K562 (cell line): ENCODE results near the gene EZH2. TPM values are rescaled to one million over a fixed set of nuclear protein-coding genes. Genes with fewer than 3 reads are reported as not detected.

Experiments
- ARID2 ChIP-seq: fragments of 450-650 bp; IDR thresholded peaks from 2 replicates; pipeline ENCODE4 v1.6.1; 2017; ENCODE audit warnings: antibody characterized with exemption, mild to moderate bottlenecking
- CREB1 ChIP-seq, 2 experiments: sonication (generic) in 1 of 2; formaldehyde crosslinking in 1 of 2; IDR thresholded peaks; 2 replicates each; pipeline versions ENCODE4 v1.6.1 to v1.8.0; 2012 to 2022; ENCODE audit warnings: inconsistent platforms in 1 of 2, mild to moderate bottlenecking in 1 of 2, missing genetic modification reagents in 1 of 2, moderate library complexity in 1 of 2
- DMBX1 ChIP-seq: fragments of 250-450 bp; sonication (Bioruptor Pico); IDR thresholded peaks from 2 replicates; pipeline ENCODE4 v1.8.0; 2022; ENCODE audit warnings: inconsistent platforms, mild to moderate bottlenecking, moderate library complexity, borderline replicate concordance
- ETS1 ChIP-seq: conservative IDR thresholded peaks from 2 replicates; pipeline ENCODE4 v1.6.1; 2011; ENCODE audit warnings: low read depth, mild to moderate bottlenecking, low read length; ENCODE audit not compliant: control insufficient read depth
- GABPB1 ChIP-seq: sonication (generic); formaldehyde crosslinking; IDR thresholded peaks from 2 replicates; pipeline ENCODE4 v1.8.0; 2022; ENCODE audit warnings: mild to moderate bottlenecking, missing genetic modification reagents
- MLLT1 ChIP-seq, 2 experiments: fragments of 450-650 bp; IDR thresholded peaks; 2 replicates each; pipeline ENCODE4 v1.6.1; 2016
- RNF2 ChIP-seq: sonication (generic); IDR thresholded peaks from 2 replicates; pipeline ENCODE4 v1.6.1; 2016
- SAP30 ChIP-seq: fragments of 200-600 bp; sonication (generic); IDR thresholded peaks from 2 replicates; pipeline ENCODE4 v1.6.1; 2012; ENCODE audit warnings: borderline replicate concordance, low read depth, mild to moderate bottlenecking, moderate library complexity, low read length, control low read depth, inconsistent platforms; ENCODE audit not compliant: insufficient read depth, poor library complexity, severe bottlenecking
- SRF ChIP-seq, 2 experiments: fragments of 250-450, 450-650 bp in 1 of 2; sonication (Bioruptor Pico) in 1 of 2; sonication (generic) in 1 of 2; formaldehyde crosslinking; IDR thresholded peaks; 2 replicates each; pipeline versions ENCODE4 v1.5.0 to v1.5.1; 2020 to 2022; ENCODE audit warnings: mild to moderate bottlenecking in 1 of 2, missing genetic modification reagents in 1 of 2
- THRB ChIP-seq: fragments of 450-650 bp; formaldehyde crosslinking; conservative IDR thresholded peaks from 2 replicates; pipeline ENCODE4 v1.4.0; 2022; ENCODE audit warnings: mild to moderate bottlenecking, missing genetic modification characterization
- ZNF583 ChIP-seq: fragments of 250-450 bp; sonication (Bioruptor Pico); IDR thresholded peaks from 2 replicates; pipeline ENCODE4 v1.4.0; 2020
- polyA plus RNA-seq, 8 experiments: library from polyadenylated mRNA; depleted of rRNA in 4 of 8; stranded (reverse) in 5 of 8; unstranded in 3 of 8; fragments of >200 nt; fragmentation: Nextera tagmentation in 2 of 8; fragmentation: Illumina TruSeq in 1 of 8; extraction: Ambion mirVana in 2 of 8; extraction: Trizol in 1 of 8; gene quantifications; 2 replicates each; pipeline versions ENCODE4 v1.2.1 to v1.2.3, GENCODE V29; 2011 to 2014; ENCODE audit warnings: inconsistent platforms in 1 of 8, missing spikeins in 1 of 8
- total RNA-seq, 7 experiments: library from RNA; depleted of rRNA in 6 of 7; stranded (reverse); fragments of >200 nt in 6 of 7; fragmentation: Illumina TruSeq in 2 of 7; extraction: Trizol in 2 of 7; gene quantifications; 2 replicates each; pipeline versions ENCODE4 v1.2.1 to v1.2.3, GENCODE V29; 2011 to 2021; ENCODE audit warnings: low replicate concordance in 1 of 7
- TF ChIP-seq, protein P1 (sequence below), 2 experiments: IDR thresholded peaks in 1 of 2; conservative IDR thresholded peaks in 1 of 2; 2 replicates each; pipeline ENCODE4 v1.6.1; 2016; ENCODE audit warnings: low read depth in 2 of 2, mild to moderate bottlenecking in 1 of 2, missing compliant biosample characterization in 1 of 2, missing genetic modification characterization in 1 of 2, moderate library complexity in 1 of 2
- TF ChIP-seq, protein P2 (sequence below): sonication (generic); formaldehyde crosslinking; IDR thresholded peaks from 2 replicates; pipeline ENCODE4 v1.8.0; 2022; ENCODE audit warnings: mild to moderate bottlenecking, missing genetic modification reagents, borderline replicate concordance
- TF ChIP-seq, protein P3 (sequence below): sonication (generic); formaldehyde crosslinking; IDR thresholded peaks from 2 replicates; pipeline ENCODE4 v1.8.0; 2022; ENCODE audit warnings: mild to moderate bottlenecking, missing genetic modification reagents

The EZH2 gene
- total and polyA plus RNA-seq, 9 of the 15 experiments (the other 6 are each of a cell fraction or from before 2014, with no cell fraction given) = 48.7 to 175 (median 98.6) TPM

DNA sequence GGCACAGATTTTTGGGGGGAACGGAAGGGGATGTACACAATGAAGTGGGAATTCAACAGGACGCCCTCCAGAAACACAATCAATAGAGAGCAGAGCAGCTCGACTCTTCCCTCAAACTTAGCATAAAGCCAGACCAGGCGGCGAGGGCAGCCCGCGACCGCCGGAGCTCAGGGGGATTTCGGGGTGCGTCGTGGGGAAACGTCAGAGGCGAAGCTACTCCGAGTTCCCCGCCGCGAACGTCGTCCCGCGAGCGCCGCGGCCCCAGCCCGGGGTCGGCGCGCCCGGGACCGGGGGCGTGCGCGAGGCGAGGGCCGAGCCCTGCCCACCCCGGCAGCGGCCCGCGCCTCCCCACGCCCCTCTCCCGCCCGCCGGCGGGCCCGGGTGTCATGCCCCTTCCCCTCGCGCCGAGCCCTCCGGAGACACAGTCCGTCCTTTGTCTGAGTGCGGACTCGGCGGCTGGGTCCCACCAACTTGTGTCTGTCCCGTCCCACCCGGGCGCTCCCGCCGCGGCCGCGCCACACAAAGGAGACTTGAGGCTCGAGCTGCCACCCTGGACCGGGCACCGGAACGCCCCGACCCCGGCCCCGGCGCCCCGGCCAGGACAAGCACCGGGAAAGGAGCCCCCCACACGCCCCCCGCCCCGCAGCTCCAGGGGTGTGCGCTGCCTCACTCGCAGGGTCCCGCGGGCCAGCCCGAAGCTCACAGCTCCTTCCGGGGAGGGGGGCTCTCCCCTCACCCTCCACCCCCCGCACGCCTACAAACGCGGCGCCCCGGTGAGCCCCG, 634 bp downstream of the EZH2 start (continued):
- TF ChIP-seq ETS1 (peak; percentile 22; the same call in 1 of the 2 replicates), ZNF583 (CRISPR knock-in tag) (0 out of 2 replicates have a peak, but pooled peaks have one; percentile 46), SAP30 (no peak), ARID2 (no peak), RNF2 (no peak), DMBX1 (CRISPR knock-in tag) (no peak), MLLT1 (IDR thresholded peaks at IDR 0.05) (peak in 1 of 2 experiments; percentile 25; a peak in 2 of 4 replicates), THRB (CRISPR knock-in tag) (no peak), SRF (CRISPR knock-in tag; IDR thresholded peaks at IDR 0.05) (0 out of 4 replicates have a peak, but pooled peaks of 1 of the 2 experiments have one; percentile 9), CREB1 (IDR thresholded peaks at IDR 0.05) (no peak), CREB1 (CRISPR knock-in tag; IDR thresholded peaks at IDR 0.05) (no peak; the same call in 1 of the 2 replicates), GABPB1 (peak; percentile 58; the same call in 1 of the 2 replicates)
- TF ChIP-seq, protein P1, sequence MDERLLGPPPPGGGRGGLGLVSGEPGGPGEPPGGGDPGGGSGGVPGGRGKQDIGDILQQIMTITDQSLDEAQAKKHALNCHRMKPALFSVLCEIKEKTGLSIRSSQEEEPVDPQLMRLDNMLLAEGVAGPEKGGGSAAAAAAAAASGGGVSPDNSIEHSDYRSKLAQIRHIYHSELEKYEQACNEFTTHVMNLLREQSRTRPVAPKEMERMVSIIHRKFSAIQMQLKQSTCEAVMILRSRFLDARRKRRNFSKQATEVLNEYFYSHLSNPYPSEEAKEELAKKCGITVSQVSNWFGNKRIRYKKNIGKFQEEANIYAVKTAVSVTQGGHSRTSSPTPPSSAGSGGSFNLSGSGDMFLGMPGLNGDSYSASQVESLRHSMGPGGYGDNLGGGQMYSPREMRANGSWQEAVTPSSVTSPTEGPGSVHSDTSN (CRISPR knock-in tag; IDR thresholded peaks at IDR 0.05; ENCODE audit: low read depth) = no peak
- TF ChIP-seq, protein P1 (tag; conservative IDR thresholded peaks at IDR 0.05; ENCODE audit: low read depth) = no peak
- TF ChIP-seq, protein P2, sequence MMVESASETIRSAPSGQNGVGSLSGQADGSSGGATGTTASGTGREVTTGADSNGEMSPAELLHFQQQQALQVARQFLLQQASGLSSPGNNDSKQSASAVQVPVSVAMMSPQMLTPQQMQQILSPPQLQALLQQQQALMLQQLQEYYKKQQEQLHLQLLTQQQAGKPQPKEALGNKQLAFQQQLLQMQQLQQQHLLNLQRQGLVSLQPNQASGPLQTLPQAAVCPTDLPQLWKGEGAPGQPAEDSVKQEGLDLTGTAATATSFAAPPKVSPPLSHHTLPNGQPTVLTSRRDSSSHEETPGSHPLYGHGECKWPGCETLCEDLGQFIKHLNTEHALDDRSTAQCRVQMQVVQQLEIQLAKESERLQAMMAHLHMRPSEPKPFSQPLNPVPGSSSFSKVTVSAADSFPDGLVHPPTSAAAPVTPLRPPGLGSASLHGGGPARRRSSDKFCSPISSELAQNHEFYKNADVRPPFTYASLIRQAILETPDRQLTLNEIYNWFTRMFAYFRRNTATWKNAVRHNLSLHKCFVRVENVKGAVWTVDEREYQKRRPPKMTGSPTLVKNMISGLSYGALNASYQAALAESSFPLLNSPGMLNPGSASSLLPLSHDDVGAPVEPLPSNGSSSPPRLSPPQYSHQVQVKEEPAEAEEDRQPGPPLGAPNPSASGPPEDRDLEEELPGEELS = 0 out of 2 replicates have a peak, but pooled peaks have one; percentile 29
- TF ChIP-seq, protein P3, sequence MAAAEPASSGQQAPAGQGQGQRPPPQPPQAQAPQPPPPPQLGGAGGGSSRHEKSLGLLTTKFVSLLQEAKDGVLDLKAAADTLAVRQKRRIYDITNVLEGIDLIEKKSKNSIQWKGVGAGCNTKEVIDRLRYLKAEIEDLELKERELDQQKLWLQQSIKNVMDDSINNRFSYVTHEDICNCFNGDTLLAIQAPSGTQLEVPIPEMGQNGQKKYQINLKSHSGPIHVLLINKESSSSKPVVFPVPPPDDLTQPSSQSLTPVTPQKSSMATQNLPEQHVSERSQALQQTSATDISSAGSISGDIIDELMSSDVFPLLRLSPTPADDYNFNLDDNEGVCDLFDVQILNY (CRISPR knock-in tag) = peak; percentile 65; the same call in 1 of the 2 replicates
